Panc1 (cell line): ENCODE measurements around the gene ST8SIA6. TPM values are rescaled to one million over a fixed set of nuclear protein-coding genes. Genes with fewer than 3 reads are reported as not detected.

Source experiments
- ATAC-seq: fragments of 200-7000 bp; cut with Tn5 transposase; 2 replicates; pipeline ENCODE4 v1.9.1; 2020; ENCODE audit warnings: mild to moderate bottlenecking, moderate library complexity
- BruUV-seq: library from RNA; stranded (reverse); fragments of 400-500 nt; replicated peaks from 2 replicates; lab custom pipeline; 2021; lab: Mats Ljungman, UMichigan
- CTCF ChIA-PET: fragments of 300-600 bp; sonication (Branson Sonifier 250); formaldehyde crosslinking; loops from one replicate; lab custom pipeline; 2022; ENCODE audit warnings: antibody characterized with exemption; lab: Charles Lee
- POLR2A ChIA-PET: fragments of 300-600 bp; sonication (Branson Sonifier 250); formaldehyde crosslinking; loops from one replicate; lab custom pipeline; 2022; ENCODE audit warnings: antibody characterized with exemption; lab: Charles Lee
- DNase-seq: peaks from one replicate; pipeline ENCODE4 v3.0.0-alpha.2; 2010; ENCODE audit warnings: low read depth, low spot score
- H3K27ac ChIP-seq: 2 replicates; pipeline ENCODE4 v1.5.1; 2011; ENCODE audit warnings: mild to moderate bottlenecking, low read length, inconsistent platforms
- H3K27me3 ChIP-seq: fragments of 200-500 bp; sonication (Bioruptor generic); 2 replicates; pipeline ENCODE4 v1.6.0; 2014; ENCODE audit warnings: low read length, inconsistent platforms; ENCODE audit not compliant: control insufficient read depth, insufficient read depth
- H3K36me3 ChIP-seq: fragments of 200-500 bp; sonication (Bioruptor generic); 2 replicates; pipeline ENCODE4 v1.5.1; 2014; ENCODE audit warnings: inconsistent platforms, mild to moderate bottlenecking, low read length, moderate library complexity; ENCODE audit not compliant: control insufficient read depth, insufficient read depth
- H3K4me1 ChIP-seq: 2 replicates; pipeline ENCODE4 v1.5.1; 2011; ENCODE audit warnings: inconsistent platforms, mild to moderate bottlenecking, low read length, moderate library complexity; ENCODE audit not compliant: control insufficient read depth, insufficient read depth
- H3K4me3 ChIP-seq, 2 experiments: 2 replicates each; pipeline ENCODE4 v1.5.1; 2011 to 2012; ENCODE audit warnings: low read depth in 2 of 2, low read length in 2 of 2, mild to moderate bottlenecking in 2 of 2, inconsistent platforms in 1 of 2, moderate library complexity in 1 of 2
- H3K9me3 ChIP-seq: fragments of 200-500 bp; sonication (Bioruptor generic); 2 replicates; pipeline ENCODE4 v1.5.1; 2014; ENCODE audit warnings: low read depth, mild to moderate bottlenecking, inconsistent platforms, low read length, moderate library complexity; ENCODE audit not compliant: control insufficient read depth, insufficient read depth
- POLR2AphosphoS5 ChIP-seq: IDR thresholded peaks from 2 replicates; pipeline ENCODE4 v1.6.1; 2012; ENCODE audit warnings: mild to moderate bottlenecking, low read depth, low read length, moderate library complexity
- SIN3A ChIP-seq: IDR thresholded peaks from 2 replicates; pipeline ENCODE4 v1.6.1; 2012; ENCODE audit warnings: low read depth, mild to moderate bottlenecking, low read length, moderate library complexity, borderline replicate concordance; ENCODE audit not compliant: insufficient read depth
- TCF7L2 ChIP-seq: IDR thresholded peaks from 2 replicates; pipeline ENCODE4 v1.6.1; 2011; ENCODE audit warnings: mild to moderate bottlenecking, low read depth, low read length, inconsistent platforms
- in situ Hi-C: cut with HindIII; loops from 2 replicates; pipeline ENCODE4 v1.10.0; 2016; ENCODE audit warnings: low sequenced_read_pairs, low pct_unique_long_range_greater_than_20kb
- intact Hi-C: fragments of 100-400 bp; cut with micrococcal nuclease; formaldehyde crosslinking; loops from one replicate; pipeline ENCODE4 v1.10.0; 2022; ENCODE audit not compliant: unreplicated experiment
- total RNA-seq: library from RNA; stranded (reverse); gene quantifications from one replicate; pipeline ENCODE4 v1.2.1, GENCODE V29; 2021; ENCODE audit not compliant: unreplicated experiment
- TF ChIP-seq, protein P1 (sequence below): fragments of 450-650 bp; IDR thresholded peaks from 2 replicates; pipeline ENCODE4 v1.5.1; 2017; ENCODE audit warnings: mild to moderate bottlenecking
- TF ChIP-seq, protein P2 (sequence below), 2 experiments: IDR thresholded peaks; 2 replicates each; pipeline ENCODE4 v1.6.1; 2011 to 2012; ENCODE audit warnings: low read depth in 2 of 2, control low read depth in 1 of 2, low read length in 1 of 2, mild to moderate bottlenecking in 1 of 2, moderate library complexity in 1 of 2; ENCODE audit not compliant: insufficient read depth in 1 of 2

Gene ST8SIA6
- total RNA-seq, 1 experiment from 2014 or later = 0.82 TPM

DNA sequence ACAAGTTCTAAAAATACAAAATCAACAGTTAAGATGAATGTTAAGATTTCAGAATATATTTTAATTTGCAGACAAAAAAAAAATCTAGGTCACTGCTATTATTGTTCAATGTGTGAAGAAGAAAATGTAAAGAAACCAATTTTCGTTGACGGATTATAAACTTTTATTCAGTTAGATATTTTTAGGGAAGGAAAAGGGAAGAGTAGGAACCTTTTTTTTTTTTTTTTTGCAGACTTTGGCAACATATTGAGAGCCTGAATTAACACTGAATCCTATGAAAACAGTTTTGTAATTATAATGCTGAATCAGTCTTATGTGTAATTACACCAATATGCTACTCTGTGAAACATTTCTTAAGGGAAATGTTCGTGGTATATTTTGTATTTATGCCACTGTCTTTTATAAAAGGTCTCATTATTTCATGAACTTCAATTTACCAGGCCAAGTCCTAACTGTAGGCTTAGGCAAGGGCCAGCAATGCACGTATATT, 106.3 kb downstream of the ST8SIA6 start:
- H3K9me3 ChIP-seq = no peaks in the 10 kb centered on the region
- TF ChIP-seq, protein P1, sequence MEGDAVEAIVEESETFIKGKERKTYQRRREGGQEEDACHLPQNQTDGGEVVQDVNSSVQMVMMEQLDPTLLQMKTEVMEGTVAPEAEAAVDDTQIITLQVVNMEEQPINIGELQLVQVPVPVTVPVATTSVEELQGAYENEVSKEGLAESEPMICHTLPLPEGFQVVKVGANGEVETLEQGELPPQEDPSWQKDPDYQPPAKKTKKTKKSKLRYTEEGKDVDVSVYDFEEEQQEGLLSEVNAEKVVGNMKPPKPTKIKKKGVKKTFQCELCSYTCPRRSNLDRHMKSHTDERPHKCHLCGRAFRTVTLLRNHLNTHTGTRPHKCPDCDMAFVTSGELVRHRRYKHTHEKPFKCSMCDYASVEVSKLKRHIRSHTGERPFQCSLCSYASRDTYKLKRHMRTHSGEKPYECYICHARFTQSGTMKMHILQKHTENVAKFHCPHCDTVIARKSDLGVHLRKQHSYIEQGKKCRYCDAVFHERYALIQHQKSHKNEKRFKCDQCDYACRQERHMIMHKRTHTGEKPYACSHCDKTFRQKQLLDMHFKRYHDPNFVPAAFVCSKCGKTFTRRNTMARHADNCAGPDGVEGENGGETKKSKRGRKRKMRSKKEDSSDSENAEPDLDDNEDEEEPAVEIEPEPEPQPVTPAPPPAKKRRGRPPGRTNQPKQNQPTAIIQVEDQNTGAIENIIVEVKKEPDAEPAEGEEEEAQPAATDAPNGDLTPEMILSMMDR = no peak
- TF ChIP-seq TCF7L2 = no peak
- TF ChIP-seq, protein P2, sequence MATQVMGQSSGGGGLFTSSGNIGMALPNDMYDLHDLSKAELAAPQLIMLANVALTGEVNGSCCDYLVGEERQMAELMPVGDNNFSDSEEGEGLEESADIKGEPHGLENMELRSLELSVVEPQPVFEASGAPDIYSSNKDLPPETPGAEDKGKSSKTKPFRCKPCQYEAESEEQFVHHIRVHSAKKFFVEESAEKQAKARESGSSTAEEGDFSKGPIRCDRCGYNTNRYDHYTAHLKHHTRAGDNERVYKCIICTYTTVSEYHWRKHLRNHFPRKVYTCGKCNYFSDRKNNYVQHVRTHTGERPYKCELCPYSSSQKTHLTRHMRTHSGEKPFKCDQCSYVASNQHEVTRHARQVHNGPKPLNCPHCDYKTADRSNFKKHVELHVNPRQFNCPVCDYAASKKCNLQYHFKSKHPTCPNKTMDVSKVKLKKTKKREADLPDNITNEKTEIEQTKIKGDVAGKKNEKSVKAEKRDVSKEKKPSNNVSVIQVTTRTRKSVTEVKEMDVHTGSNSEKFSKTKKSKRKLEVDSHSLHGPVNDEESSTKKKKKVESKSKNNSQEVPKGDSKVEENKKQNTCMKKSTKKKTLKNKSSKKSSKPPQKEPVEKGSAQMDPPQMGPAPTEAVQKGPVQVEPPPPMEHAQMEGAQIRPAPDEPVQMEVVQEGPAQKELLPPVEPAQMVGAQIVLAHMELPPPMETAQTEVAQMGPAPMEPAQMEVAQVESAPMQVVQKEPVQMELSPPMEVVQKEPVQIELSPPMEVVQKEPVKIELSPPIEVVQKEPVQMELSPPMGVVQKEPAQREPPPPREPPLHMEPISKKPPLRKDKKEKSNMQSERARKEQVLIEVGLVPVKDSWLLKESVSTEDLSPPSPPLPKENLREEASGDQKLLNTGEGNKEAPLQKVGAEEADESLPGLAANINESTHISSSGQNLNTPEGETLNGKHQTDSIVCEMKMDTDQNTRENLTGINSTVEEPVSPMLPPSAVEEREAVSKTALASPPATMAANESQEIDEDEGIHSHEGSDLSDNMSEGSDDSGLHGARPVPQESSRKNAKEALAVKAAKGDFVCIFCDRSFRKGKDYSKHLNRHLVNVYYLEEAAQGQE (IDR thresholded peaks at IDR 0.05; ENCODE audit: insufficient read depth in 1 of 2, low read depth in 2 of 2, low read length in 1 of 2) = no peak
- TF ChIP-seq POLR2AphosphoS5 = no peak
- TF ChIP-seq SIN3A = no peak
- intact Hi-C loops (no loop called here), in situ Hi-C loops (no loop called here)
- POLR2A ChIA-PET = interaction anchor here (0.6 kb wide), 1 partner anchor 119 kb away, joined by 12 read pairs; no protein-coding TSS in a partner anchor
- H3K27ac ChIP-seq = peak overlapping the region; percentile 12; the same call in 1 of the 2 replicates
- no peaks in the 10 kb centered on the region for H3K36me3 ChIP-seq
- DNase-seq (no peak), ATAC-seq (no peak)
- H3K4me3 ChIP-seq = peak overlapping the region; percentile 24 to 52
- BruUV-seq = no TSS peak
- peaks cover 2% of the 10 kb centered on the region for H3K4me1 ChIP-seq
- CTCF ChIA-PET = interaction anchor here (0.7 kb wide), 1 partner anchor 61 kb away, joined by 7 read pairs; no protein-coding TSS in a partner anchor
- no peaks in the 10 kb centered on the region for H3K27me3 ChIP-seq

DNA sequence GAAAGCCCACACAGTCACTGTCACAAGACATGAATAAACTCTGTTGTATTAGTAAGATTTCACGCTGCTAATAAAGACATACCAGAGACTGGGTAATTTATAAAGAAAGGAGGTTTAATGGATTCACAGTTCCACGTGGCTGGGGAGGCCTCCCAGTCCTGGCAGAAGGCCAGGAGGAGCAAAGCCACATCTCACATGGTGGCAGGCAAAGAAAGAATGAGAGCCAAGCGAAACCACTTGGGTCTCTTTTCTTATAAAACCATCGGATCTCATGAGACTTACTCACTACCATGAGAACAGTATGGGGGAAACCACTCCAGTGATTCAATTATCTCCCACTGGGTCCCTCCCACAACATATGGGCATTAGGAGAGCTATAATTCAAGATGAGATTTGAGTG, 110.2 kb downstream of the ST8SIA6 start:
- Histone ChIP-seq H3K27me3 (no peaks in the 10 kb centered on the region), H3K27ac (no peak overlapping the region), H3K4me3 (no peak overlapping the region), H3K36me3 (no peaks in the 10 kb centered on the region), H3K4me1 (peaks cover 2% of the 10 kb centered on the region), H3K9me3 (0 out of 2 replicates have a peak, but pooled peaks cover 6% of the 10 kb centered on the region)
- CTCF ChIA-PET = interaction anchor here (0.6 kb wide), 1 partner anchor 340 kb away, joined by 3 read pairs; no protein-coding TSS in a partner anchor
- ATAC-seq = no peak
- TF ChIP-seq SIN3A = no peak
- TF ChIP-seq, protein P2 (IDR thresholded peaks at IDR 0.05; ENCODE audit: insufficient read depth in 1 of 2, low read depth in 2 of 2, low read length in 1 of 2) = no peak
- no peak for TF ChIP-seq POLR2AphosphoS5
- TF ChIP-seq, protein P1 = no peak
- TF ChIP-seq TCF7L2 = no peak
- no TSS peak for BruUV-seq
- POLR2A ChIA-PET = interaction anchor here (0.6 kb wide), 1 partner anchor 114 kb away, joined by 5 read pairs; no protein-coding TSS in a partner anchor
- intact Hi-C loops = no loop called here
- no peak for DNase-seq
- in situ Hi-C loops = no loop called here
